SK-N-MC (cell line): ENCODE results near the gene GET4.

Experiments used
- EZH2 ChIP-seq: fragments of 200-600 bp; sonication (generic); IDR thresholded peaks from one replicate; pipeline ENCODE4 v1.6.1; 2017; ENCODE audit warnings: antibody characterized with exemption
- POLR2AphosphoS5 ChIP-seq: IDR thresholded peaks from 2 replicates; pipeline ENCODE4 v1.6.1; 2012; ENCODE audit warnings: mild to moderate bottlenecking, low read depth, low read length, borderline replicate concordance

DNA sequence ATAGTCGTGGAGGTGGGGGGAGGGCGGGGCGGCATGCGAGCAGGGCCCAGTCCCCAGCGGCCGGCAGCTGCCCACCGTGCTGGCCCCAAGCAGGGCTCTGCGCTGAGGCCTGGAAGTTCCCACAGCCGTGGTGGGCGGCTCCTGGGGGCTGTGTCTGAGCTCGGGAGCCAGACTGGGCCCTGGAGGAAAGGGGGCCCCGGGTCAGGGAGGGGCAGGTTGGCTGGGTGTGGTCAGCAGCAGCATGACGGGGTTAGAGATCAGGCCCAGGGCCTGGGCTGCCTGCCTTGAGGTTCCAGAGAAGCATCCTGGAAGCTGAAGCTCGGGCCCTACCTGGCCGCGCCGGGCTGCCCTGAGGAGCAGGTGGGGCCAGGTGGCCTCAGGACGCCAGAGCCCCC lies 22.1 kb downstream of the GET4 start:
- TF ChIP-seq EZH2: no peak
- TF ChIP-seq POLR2AphosphoS5: no peak
